NCI-H226 (cell line): Measurements from ENCODE around the gene VTI1A.
"Not testable (repeated sequence)": the region's sequence is repeated elsewhere in the genome, so short reads cannot be mapped to it uniquely, and the experiment has no call there.

ENCODE experiments used
- DNase-seq: peaks from one replicate; pipeline ENCODE4 v3.0.0-alpha.2; 2015

The VTI1A gene

GRCh38 chr10:112731450-112731849, 284.4 kb downstream of the VTI1A start:
- not testable (repeated sequence) for DNase-seq

- no peak for DNase-seq
These were observed 285.4 kb downstream of the VTI1A start for GRCh38 chr10:112732277-112732921.

GRCh38 chr10:112735041-112735695, 288.2 kb downstream of the VTI1A start:
- DNase-seq: no peak

GRCh38 chr10:112738606-112739591, 291.9 kb downstream of the VTI1A start:
- DNase-seq: no peak

- DNase-seq: no peak
These were observed 292.8 kb downstream of the VTI1A start for GRCh38 chr10:112739592-112740353.

- no peak for DNase-seq
These were observed 294.9 kb downstream of the VTI1A start for GRCh38 chr10:112741830-112742402.

GRCh38 chr10:112744181-112745096, 297.4 kb downstream of the VTI1A start:
- no peak for DNase-seq

- no peak for DNase-seq
These were observed 299.3 kb downstream of the VTI1A start for GRCh38 chr10:112746329-112746728.

- no peak for DNase-seq
These were observed 303.6 kb downstream of the VTI1A start for GRCh38 chr10:112750427-112751167.

GRCh38 chr10:112751651-112752050, 304.6 kb downstream of the VTI1A start:
- no peak for DNase-seq

GRCh38 chr10:112752288-112752687, 305.3 kb downstream of the VTI1A start:
- DNase-seq: no peak

GRCh38 chr10:112753961-112754411, 307.0 kb downstream of the VTI1A start:
- no peak for DNase-seq

- DNase-seq: no peak
These were observed 308.6 kb downstream of the VTI1A start for GRCh38 chr10:112755446-112756234.

GRCh38 chr10:112756235-112756527, 309.2 kb downstream of the VTI1A start:
- DNase-seq: no peak

- no peak for DNase-seq
These were observed 311.9 kb downstream of the VTI1A start for GRCh38 chr10:112758961-112759360.

GRCh38 chr10:112759496-112759895, 312.5 kb downstream of the VTI1A start:
- DNase-seq: no peak

- no peak for DNase-seq
These were observed 314.2 kb downstream of the VTI1A start for GRCh38 chr10:112761256-112761655.

GRCh38 chr10:112763916-112764520, 317.0 kb downstream of the VTI1A start:
- no peak for DNase-seq

- no peak for DNase-seq
These were observed 318.8 kb downstream of the VTI1A start for GRCh38 chr10:112765717-112766235.
